Keratinocyte (primary cell): Measurements from ENCODE around the gene PRAMEF12. TPM values are rescaled to one million over a fixed set of nuclear protein-coding genes. Genes with fewer than 3 reads are reported as not detected.

Experiments used
- DNase-seq: peaks from one replicate; pipeline ENCODE4 v3.0.0-alpha.2; 2011; ENCODE audit warnings: low read depth, missing footprints, low spot score
- FAIRE-seq: peaks from 2 replicates; lab custom pipeline; 2011; peaks lifted over from hg19 to GRCh38; lab: Jason Lieb, UNC
- H2AFZ ChIP-seq: 2 replicates; pipeline ENCODE4 v1.6.0; 2012; ENCODE audit warnings: low read length, control low read depth, inconsistent platforms; ENCODE audit not compliant: control insufficient read depth
- H3K27ac ChIP-seq: 2 replicates; pipeline ENCODE4 v1.5.1; 2011; ENCODE audit warnings: low read length; ENCODE audit not compliant: control insufficient read depth, insufficient read depth
- H3K27me3 ChIP-seq: 3 replicates; pipeline ENCODE4 v1.6.0; 2011; ENCODE audit warnings: low read length; ENCODE audit not compliant: control insufficient read depth, insufficient read depth; ENCODE audit errors: extremely low read depth
- H3K36me3 ChIP-seq, 2 experiments: 2 replicates in 1 of 2; 3 replicates in 1 of 2; pipeline ENCODE4 v1.5.1; 2011; ENCODE audit warnings: low read length in 2 of 2, mild to moderate bottlenecking in 1 of 2; ENCODE audit not compliant: control insufficient read depth in 2 of 2, insufficient read depth in 2 of 2; ENCODE audit errors: extremely low read depth in 1 of 2
- H3K4me1 ChIP-seq: 3 replicates; pipeline ENCODE4 v1.5.1; 2011; ENCODE audit warnings: low read length; ENCODE audit not compliant: control insufficient read depth, insufficient read depth; ENCODE audit errors: extremely low read depth
- H3K4me2 ChIP-seq: 3 replicates; pipeline ENCODE4 v1.6.0; 2011; ENCODE audit warnings: low read depth, low read length; ENCODE audit not compliant: control insufficient read depth, insufficient read depth; ENCODE audit errors: extremely low read depth
- H3K4me3 ChIP-seq, 3 experiments: fragments of 200-600 bp in 1 of 3; sonication (generic) in 1 of 3; 2 replicates in 2 of 3; 3 replicates in 1 of 3; pipeline ENCODE4 v1.5.1; 2011 to 2016; ENCODE audit warnings: low read length in 3 of 3, mild to moderate bottlenecking in 3 of 3, control low read depth in 2 of 3, inconsistent platforms in 1 of 3, low read depth in 1 of 3, mixed read lengths in 1 of 3, mixed run types in 1 of 3, moderate library complexity in 1 of 3; ENCODE audit not compliant: control insufficient read depth in 2 of 3, insufficient read depth in 2 of 3; ENCODE audit errors: extremely low read depth in 1 of 3
- H3K79me2 ChIP-seq: 2 replicates; pipeline ENCODE4 v1.6.0; 2012; ENCODE audit warnings: low read length; ENCODE audit not compliant: control insufficient read depth, insufficient read depth
- H3K9ac ChIP-seq: 3 replicates; pipeline ENCODE4 v1.6.0; 2011; ENCODE audit warnings: low read length; ENCODE audit not compliant: control insufficient read depth, insufficient read depth; ENCODE audit errors: extremely low read depth
- H3K9me1 ChIP-seq: 3 replicates; pipeline ENCODE4 v1.6.0; 2011; ENCODE audit warnings: low read length; ENCODE audit not compliant: control insufficient read depth, insufficient read depth; ENCODE audit errors: extremely low read depth
- H3K9me3 ChIP-seq: 2 replicates; pipeline ENCODE4 v1.5.1; 2012; ENCODE audit warnings: low read depth, low read length; ENCODE audit not compliant: control insufficient read depth
- H4K20me1 ChIP-seq: 3 replicates; pipeline ENCODE4 v1.6.0; 2011; ENCODE audit warnings: low read length; ENCODE audit not compliant: control insufficient read depth, insufficient read depth; ENCODE audit errors: extremely low read depth
- EZH2 ChIP-seq: IDR thresholded peaks from one replicate; pipeline ENCODE4 v1.6.1; 2012; ENCODE audit warnings: inconsistent platforms, mild to moderate bottlenecking, low read length, moderate library complexity
- dilution Hi-C: fragments of 300-500 bp; cut with MboI; formaldehyde crosslinking; loops from one replicate; pipeline ENCODE4 v1.7.0; 2020; ENCODE audit warnings: low sequenced_read_pairs; ENCODE audit not compliant: extremely low pct_ligation_motif_present
- polyA plus RNA-seq, 5 experiments: library from polyadenylated mRNA; depleted of rRNA in 3 of 5; stranded (reverse) in 3 of 5; stranded (forward) in 1 of 5; unstranded in 1 of 5; fragments of >200 nt; gene quantifications; 1 replicate in 1 of 5; 2 replicates in 3 of 5; 3 replicates in 1 of 5; pipeline versions ENCODE4 v1.2.1 to v1.2.3, GENCODE V29; 2011 to 2012; ENCODE audit warnings: missing spikeins in 2 of 5, low read depth in 1 of 5, low replicate concordance in 1 of 5
- TF ChIP-seq, protein P1 (sequence below), 3 experiments: IDR thresholded peaks in 1 of 3; conservative IDR thresholded peaks in 1 of 3; optimal IDR thresholded peaks in 1 of 3; 2 replicates in 2 of 3; 3 replicates in 1 of 3; pipeline versions ENCODE3 to v1.5.1; 2011; ENCODE audit warnings: low read length in 3 of 3, mild to moderate bottlenecking in 3 of 3, moderate library complexity in 2 of 3, control low read depth in 1 of 3, inconsistent platforms in 1 of 3; ENCODE audit not compliant: insufficient read depth in 2 of 3; ENCODE audit errors: extremely low read depth in 1 of 3

PRAMEF12 gene
- polyA plus RNA-seq, 1 donor (not counting 4 experiments of a cell fraction or from before 2014, with no cell fraction given) = not detected

DNA sequence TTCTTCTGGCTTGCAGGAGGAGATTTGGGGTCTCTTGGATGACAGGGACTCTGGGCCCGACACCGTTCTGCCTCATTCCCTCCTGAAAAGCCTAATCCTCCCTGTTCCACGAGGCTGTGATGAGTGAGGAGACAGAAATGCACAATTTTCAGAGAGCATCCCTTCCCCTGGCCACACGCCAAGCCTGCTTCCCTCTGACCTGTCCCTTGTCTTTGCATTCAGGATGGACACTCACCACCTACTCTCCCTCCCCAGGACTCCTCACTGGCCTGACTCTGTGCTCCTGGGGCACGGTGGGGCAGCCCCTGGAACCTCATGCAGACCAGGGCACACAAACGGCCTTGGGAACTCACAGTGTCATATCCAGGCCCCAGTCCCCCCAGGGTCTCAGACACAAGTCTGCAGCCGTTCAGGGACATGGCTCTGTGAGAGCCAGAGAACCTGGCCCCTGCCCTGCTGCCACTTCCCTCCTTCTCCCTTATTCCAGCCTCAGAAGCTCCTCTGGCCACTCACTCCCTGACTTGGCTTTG, 3.5 kb upstream of the PRAMEF12 start:
- Histone ChIP-seq H3K9me1 (no peaks in the 10 kb centered on the region), H3K27ac (no peak overlapping the region), H3K27me3 (no peaks in the 10 kb centered on the region), H3K9me3 (no peaks in the 10 kb centered on the region), H3K4me3 (no peak overlapping the region), H4K20me1 (no peaks in the 10 kb centered on the region), H3K4me2 (no peak overlapping the region), H2AFZ (no peak overlapping the region), H3K4me1 (no peaks in the 10 kb centered on the region), H3K36me3 (no peaks in the 10 kb centered on the region), H3K9ac (no peak overlapping the region), H3K79me2 (no peaks in the 10 kb centered on the region)
- no peak for TF ChIP-seq EZH2
- TF ChIP-seq, protein P1, sequence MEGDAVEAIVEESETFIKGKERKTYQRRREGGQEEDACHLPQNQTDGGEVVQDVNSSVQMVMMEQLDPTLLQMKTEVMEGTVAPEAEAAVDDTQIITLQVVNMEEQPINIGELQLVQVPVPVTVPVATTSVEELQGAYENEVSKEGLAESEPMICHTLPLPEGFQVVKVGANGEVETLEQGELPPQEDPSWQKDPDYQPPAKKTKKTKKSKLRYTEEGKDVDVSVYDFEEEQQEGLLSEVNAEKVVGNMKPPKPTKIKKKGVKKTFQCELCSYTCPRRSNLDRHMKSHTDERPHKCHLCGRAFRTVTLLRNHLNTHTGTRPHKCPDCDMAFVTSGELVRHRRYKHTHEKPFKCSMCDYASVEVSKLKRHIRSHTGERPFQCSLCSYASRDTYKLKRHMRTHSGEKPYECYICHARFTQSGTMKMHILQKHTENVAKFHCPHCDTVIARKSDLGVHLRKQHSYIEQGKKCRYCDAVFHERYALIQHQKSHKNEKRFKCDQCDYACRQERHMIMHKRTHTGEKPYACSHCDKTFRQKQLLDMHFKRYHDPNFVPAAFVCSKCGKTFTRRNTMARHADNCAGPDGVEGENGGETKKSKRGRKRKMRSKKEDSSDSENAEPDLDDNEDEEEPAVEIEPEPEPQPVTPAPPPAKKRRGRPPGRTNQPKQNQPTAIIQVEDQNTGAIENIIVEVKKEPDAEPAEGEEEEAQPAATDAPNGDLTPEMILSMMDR (optimal IDR thresholded peaks at IDR 0.05 in 1 of 3, IDR thresholded peaks at IDR 0.05 in 1 of 3, conservative IDR thresholded peaks at IDR 0.05 in 1 of 3; ENCODE audit: extremely low read depth in 1 of 3, insufficient read depth in 2 of 3, low read length in 3 of 3) = no peak
- DNase-seq (no peak), FAIRE-seq (no peak)
- dilution Hi-C loops = no loop called here

DNA sequence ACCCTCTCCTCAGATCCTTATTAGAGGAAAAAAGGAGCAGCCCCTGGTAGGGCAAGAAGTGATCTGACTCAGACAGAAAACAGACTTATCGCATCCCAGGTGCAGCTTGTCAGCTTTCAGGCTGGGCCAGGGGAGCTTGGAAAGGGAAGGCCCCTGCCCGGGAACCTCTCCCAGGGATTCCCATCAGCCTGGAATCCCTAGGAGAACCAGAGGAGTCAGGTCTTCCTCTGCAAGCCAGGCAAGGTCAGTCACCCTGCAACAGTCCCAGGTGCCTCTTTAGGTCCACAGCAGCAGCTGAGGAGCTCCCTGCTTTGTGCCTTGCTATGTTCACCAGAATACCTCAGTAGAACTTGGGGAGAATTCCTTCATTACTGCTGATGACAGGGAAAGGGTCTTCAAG, 2.9 kb upstream of the PRAMEF12 start:
- Histone ChIP-seq H2AFZ (no peak overlapping the region), H3K4me1 (no peaks in the 10 kb centered on the region), H3K9ac (no peak overlapping the region), H3K9me1 (no peaks in the 10 kb centered on the region), H3K4me2 (no peak overlapping the region), H3K79me2 (no peaks in the 10 kb centered on the region), H3K27ac (no peak overlapping the region), H4K20me1 (no peaks in the 10 kb centered on the region), H3K9me3 (no peaks in the 10 kb centered on the region), H3K36me3 (no peaks in the 10 kb centered on the region), H3K4me3 (no peak overlapping the region), H3K27me3 (no peaks in the 10 kb centered on the region)
- TF ChIP-seq EZH2 = no peak
- TF ChIP-seq, protein P1 (optimal IDR thresholded peaks at IDR 0.05 in 1 of 3, IDR thresholded peaks at IDR 0.05 in 1 of 3, conservative IDR thresholded peaks at IDR 0.05 in 1 of 3; ENCODE audit: extremely low read depth in 1 of 3, insufficient read depth in 2 of 3, low read length in 3 of 3) = no peak
- DNase-seq (no peak), FAIRE-seq (no peak)
- dilution Hi-C loops = no loop called here
